ENCODE results near the gene CFAP77. TPM values are rescaled to one million over a fixed set of nuclear protein-coding genes. Genes with fewer than 3 reads are reported as not detected.
A peak's percentile ranks its signal among the peaks of the same experiment; 100 is the strongest.

CFAP77 gene
- total and polyA plus RNA-seq, 2 of the 8 experiments (the other 6 are each of a cell fraction or from before 2014, with no cell fraction given): 0.63 to 0.97 TPM

- Histone ChIP-seq H3K18ac (ENCODE audit: extremely low read depth, low read length) (no peak overlapping the region), H3K36me3 (ENCODE audit: control insufficient read depth in 2 of 4, insufficient read depth in 4 of 4, low read length in 3 of 4) (no peaks in the 10 kb centered on the region), H3K79me1 (ENCODE audit: low read depth, low read length) (no peaks in the 10 kb centered on the region), H3K23ac (ENCODE audit: insufficient read length) (no peak overlapping the region), H3K4me3 (ENCODE audit: extremely low read depth in 1 of 4, insufficient read depth in 2 of 4, low read depth in 3 of 4, low read length in 4 of 4) (no peak overlapping the region), H3K4me1 (replicated peaks in 1 of 4; ENCODE audit: control insufficient read depth in 3 of 4, insufficient read depth in 4 of 4, low read length in 3 of 4) (peaks cover 0 to 2% (median 0%) of the 10 kb centered on the region in 4 experiments; a peak in 1 of 7 replicates), H3K4ac (replicated peaks; ENCODE audit: insufficient read length, low read depth, low read length) (no peak overlapping the region), H2BK5ac (ENCODE audit: low read depth, low read length) (no peak overlapping the region), H3K23me2 (ENCODE audit: low read depth, low read length) (no peaks in the 10 kb centered on the region), H3K56ac (replicated peaks; ENCODE audit: insufficient read length, low read depth, low read length) (no peak overlapping the region), H2AK5ac (ENCODE audit: low read depth, low read length) (no peak overlapping the region), H4K20me1 (replicated peaks in 1 of 2; ENCODE audit: control insufficient read depth in 1 of 2, insufficient read depth in 2 of 2, low read length in 2 of 2) (no peaks in the 10 kb centered on the region), H2BK120ac (replicated peaks; ENCODE audit: low read depth, low read length) (no peak overlapping the region), H3K27ac (ENCODE audit: low read depth, low read length) (no peak overlapping the region), H2BK20ac (ENCODE audit: low read length) (no peak overlapping the region), H2BK12ac (ENCODE audit: low read depth, low read length) (0 out of 2 replicates have a peak overlapping the region, but pooled peaks have one; percentile 39), H3K9me3 (ENCODE audit: insufficient read depth in 2 of 2, low read depth in 1 of 2, low read length in 1 of 2) (no peaks in the 10 kb centered on the region), H4K5ac (ENCODE audit: insufficient read length, low read depth, low read length) (no peak overlapping the region), H3K79me2 (ENCODE audit: control insufficient read depth in 1 of 2, insufficient read depth in 2 of 2, low read length in 2 of 2) (no peaks in the 10 kb centered on the region), H3K14ac (ENCODE audit: insufficient read length) (no peak overlapping the region), H3K4me2 (ENCODE audit: insufficient read depth in 1 of 2, low read depth in 2 of 2, low read length in 2 of 2) (no peak overlapping the region), H4K8ac (ENCODE audit: extremely low read depth, insufficient read depth, low read length) (no peak overlapping the region), H3K27me3 (replicated peaks in 1 of 4; ENCODE audit: control insufficient read depth in 3 of 4, extremely low read depth in 1 of 4, insufficient read depth in 3 of 4, low read length in 3 of 4) (peaks cover 0 to 2% (median 0%) of the 10 kb centered on the region in 4 experiments; a peak in 1 of 7 replicates), H2BK15ac (ENCODE audit: low read length) (no peak overlapping the region), H2AFZ (ENCODE audit: low read length) (no peak overlapping the region), H4K91ac (replicated peaks; ENCODE audit: insufficient read length, low read length) (no peak overlapping the region), H3K9ac (replicated peaks in 1 of 4; ENCODE audit: extremely low read depth in 1 of 4, low read depth in 3 of 4, low read length in 3 of 4) (no peak overlapping the region)
- ChIA-PET CTCF (ENCODE audit: partially characterized antibody) (interaction anchor here (0.6 to 3.8 kb wide), 2 partner anchors 15 to 37 kb away, joined by 3 to 17 read pairs; no protein-coding TSS in a partner anchor), POLR2A (ENCODE audit: partially characterized antibody) (no interaction called here)
- DNase-seq (ENCODE audit: low read depth in 1 of 2, low spot score in 2 of 2): no peak
- WGBS, 2 experiments (ENCODE audit: extremely low coverage in 1 of 2, insufficient coverage in 1 of 2, insufficient read length in 1 of 2, insufficient replicate concordance in 2 of 2, low coverage in 1 of 2, low lambda C conversion rate in 2 of 2, missing lambda C conversion rate in 1 of 2): 90% methylated on average over 7 of the region's 10 CpGs; no CpG with 5 or more reads in 1 of the 2 experiments
- no peak for FAIRE-seq
- no peak for TF ChIP-seq SIN3A (conservative IDR thresholded peaks at IDR 0.05 in 1 of 2, IDR thresholded peaks at IDR 0.05 in 1 of 2; ENCODE audit: low read depth in 1 of 2, low read length in 2 of 2)
Observed at GRCh38 chr9:132451276-132451675, 41.3 kb downstream of the CFAP77 start.

Data from H1 (cell line).